Left ventricle myocardium superior (tissue), 1 donor: ENCODE measurements around the gene CFAP97D2. TPM values are rescaled to one million over a fixed set of nuclear protein-coding genes. Genes with fewer than 3 reads are reported as not detected.
"Not testable (repeated sequence)": the region's sequence is repeated elsewhere in the genome, so short reads cannot be mapped to it uniquely, and the experiment has no call there.

ENCODE experiments used
- ATAC-seq: fragments of 200-7000 bp; cut with Tn5 transposase; one replicate; pipeline ENCODE4 v1.9.1; 2020; ENCODE audit warnings: mild to moderate bottlenecking, moderate library complexity
- DNase-seq: peaks from one replicate; pipeline ENCODE4 v3.0.0-alpha.2; 2020
- intact Hi-C: fragments of 100-400 bp; cut with micrococcal nuclease; formaldehyde crosslinking; loops from one replicate; pipeline ENCODE4 v1.11.0; 2022
- total RNA-seq: library from RNA; stranded (reverse); fragmentation: NEBNext Ultra II Directional; extraction: Animal tissue kit (Norgen Biotek cat#: 25700); gene quantifications from one replicate; pipeline ENCODE4 v1.2.1, GENCODE V29; 2021
- donor health status: DM: no; HTN: yes; CAD: no; lungs with severe emphysema.

Gene CFAP97D2
- total RNA-seq, 1 donor from 2014 or later, result not detected

DNA sequence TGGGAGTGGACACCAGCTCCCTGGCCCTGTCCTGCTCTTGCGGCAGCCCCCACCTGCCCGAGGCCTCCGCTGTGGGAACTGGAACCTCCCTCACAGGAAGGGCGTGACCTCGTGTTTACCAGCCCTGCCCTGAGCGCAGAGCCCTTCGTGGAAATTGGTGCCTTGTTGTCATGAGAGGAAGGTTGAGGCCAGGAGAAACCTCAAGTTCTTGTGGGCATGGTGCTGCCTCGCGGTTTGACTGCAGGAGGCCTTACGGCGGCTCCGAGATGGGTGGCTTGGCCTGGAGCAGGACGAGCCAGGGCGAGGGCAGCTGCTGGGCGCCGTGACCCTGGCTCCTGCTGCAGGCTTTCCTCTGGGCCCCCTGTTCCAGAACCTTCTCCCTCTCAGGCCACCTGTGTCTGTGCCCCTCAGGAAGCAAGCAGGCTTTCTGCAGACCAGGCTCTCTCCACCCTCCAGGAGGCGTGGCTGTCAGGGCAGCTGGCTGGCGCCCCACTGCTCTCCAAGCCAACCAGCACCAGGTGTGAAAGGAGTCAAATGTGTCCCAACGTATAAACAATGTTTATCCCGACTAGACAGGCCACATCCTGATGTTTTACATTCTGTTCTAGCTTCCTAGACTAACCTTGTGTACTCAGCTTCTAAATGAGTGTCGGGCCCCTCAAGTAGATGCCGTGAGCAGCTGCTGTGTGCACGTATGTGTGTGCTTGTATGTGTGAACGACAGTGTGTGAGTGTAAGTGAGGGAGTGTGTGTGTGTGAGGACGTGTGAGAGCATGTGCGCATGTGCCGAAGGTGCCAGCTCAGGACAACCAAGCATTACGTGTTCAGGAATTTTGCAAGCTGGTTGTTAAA is 36.2 kb upstream of the CFAP97D2 start:
- DNase-seq, result no peak
- peak; percentile 65 for ATAC-seq
- intact Hi-C loops, result no loop called here

DNA sequence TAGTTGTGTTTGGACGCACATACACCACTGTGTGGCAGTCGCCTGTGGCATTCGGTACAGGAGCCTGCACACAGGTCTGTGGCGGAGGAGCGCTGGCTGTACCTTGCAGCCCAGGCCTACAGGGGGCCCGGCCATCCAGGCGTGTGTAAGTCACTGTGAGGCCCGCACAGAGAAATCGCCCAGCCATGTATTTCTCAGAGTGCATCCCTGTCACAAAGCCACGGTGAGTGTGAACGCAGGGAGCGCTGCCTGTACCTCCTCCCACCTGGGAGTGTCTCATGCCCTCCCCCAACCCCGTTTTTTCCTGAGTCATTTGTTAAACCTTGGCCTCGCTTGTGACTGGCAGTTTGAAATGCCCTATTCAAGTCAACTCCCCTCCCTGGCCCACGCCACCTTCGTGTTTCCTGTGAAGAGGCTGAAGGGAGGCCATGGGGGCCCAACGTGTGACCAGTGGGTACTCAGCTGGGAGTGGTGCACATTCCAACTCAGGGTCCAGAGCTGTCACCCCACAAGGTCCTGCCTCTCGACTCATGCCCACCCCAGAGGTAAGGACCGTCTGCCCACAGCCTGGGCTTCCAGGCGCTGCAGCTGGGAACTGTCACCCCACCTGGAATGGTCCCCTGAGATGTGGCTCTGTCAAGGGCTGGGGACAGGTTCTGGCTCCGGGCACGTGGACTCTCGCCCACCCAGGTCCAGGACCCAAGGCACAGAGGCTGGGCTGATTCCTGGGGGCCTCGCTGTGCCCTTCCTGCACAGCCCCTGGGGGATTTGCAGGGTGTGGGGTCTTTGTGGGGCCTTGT is 35.1 kb upstream of the CFAP97D2 start:
- intact Hi-C loops, result no loop called here
- ATAC-seq, result no peak

DNA sequence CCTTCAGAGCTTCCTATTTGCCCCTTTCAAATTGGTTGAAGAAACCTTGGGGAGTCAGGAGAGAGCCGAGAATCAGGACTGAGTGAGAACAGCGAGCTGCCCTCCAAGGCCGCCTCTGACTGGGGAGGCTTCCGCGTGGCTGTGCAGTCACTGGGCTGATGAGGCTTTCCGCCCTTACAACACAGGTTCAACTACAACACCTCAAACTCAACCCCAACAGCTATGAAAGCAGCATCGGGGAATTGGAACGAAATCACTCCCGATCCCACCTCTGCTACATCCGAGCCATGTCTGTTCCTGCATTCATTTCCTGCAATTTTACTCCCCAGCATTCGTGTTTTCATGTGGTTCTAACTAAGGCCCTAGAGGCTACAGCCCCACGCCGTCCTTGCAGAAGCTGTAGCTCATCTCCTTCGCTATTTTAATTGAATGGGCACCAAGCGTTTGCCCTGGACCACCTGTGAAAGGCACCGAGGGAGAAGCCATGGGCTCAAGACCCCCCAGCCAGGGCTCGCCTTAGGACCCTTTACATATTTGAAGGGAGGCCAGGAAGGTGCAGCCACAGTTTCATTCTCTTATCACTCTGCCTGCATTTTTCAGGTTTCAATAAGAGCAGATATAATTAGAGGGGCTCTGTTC is 34.3 kb upstream of the CFAP97D2 start:
- intact Hi-C loops, result no loop called here

More for the DNA sequence above, 35.1 kb upstream of the CFAP97D2 start:
- no peak for DNase-seq

DNA sequence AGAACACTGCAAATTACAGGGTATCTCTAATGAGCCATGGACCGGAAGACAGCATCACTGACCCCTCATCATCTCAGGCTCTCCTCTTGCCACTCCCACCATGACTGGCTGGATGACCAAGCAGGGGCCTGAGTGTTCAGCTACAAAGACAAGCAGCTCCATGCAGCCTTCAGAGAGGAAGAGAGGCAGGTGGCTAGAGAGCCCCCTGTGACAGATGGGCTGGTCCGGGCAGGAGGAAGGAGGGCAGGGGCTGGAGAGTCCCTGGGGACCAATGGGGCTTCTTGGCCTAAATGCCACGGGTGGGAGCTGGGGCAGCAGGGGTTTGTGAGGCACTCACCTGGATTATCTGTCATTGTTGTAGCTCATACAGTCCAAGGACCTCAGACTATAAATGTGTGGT is 33.8 kb upstream of the CFAP97D2 start:
- ATAC-seq, result no peak
- no peak for DNase-seq
- intact Hi-C loops, result no loop called here

More for the DNA sequence above, 34.3 kb upstream of the CFAP97D2 start:
- DNase-seq (no peak), ATAC-seq (no peak)

DNA sequence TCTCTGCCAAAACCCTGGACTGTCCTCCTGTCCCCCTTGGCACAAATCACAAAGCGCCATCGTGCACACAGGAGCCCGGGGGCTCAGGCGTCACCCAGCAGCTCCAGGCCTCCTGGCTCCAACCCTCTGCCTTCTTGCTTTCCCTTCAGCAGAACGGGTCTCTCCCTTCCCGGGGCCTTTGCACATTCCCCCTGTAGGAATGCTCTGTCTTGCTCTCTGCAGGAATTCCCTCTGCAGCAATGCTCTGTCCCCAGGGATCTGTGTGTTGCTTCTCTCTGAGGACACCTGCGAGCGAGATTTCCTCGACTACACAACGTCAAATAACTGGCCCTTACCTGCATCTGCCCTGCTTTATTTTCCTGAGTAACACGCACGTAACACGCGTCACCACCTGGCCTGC is 33.3 kb upstream of the CFAP97D2 start:
- DNase-seq (no peak), ATAC-seq (no peak)
- intact Hi-C loops, result no loop called here

DNA sequence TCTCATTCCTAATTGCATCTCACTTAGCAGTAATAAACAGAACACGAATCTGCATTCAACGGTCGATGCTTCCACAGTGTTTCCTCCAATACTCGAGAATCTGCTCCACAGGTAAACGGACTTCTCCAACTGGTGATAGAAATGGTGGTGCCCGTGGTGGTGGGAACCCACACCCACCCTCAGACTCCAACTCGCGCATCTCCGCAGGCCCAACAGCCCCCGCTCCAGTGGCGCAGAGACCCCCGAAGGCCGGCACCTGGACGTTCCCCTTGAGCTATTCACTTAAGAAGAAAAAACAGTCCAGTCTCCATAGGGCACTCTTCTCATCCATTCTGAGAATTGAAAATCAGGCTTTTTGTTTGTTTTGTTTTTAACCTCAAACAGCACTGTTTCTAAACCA is 32.9 kb upstream of the CFAP97D2 start:
- intact Hi-C loops, result no loop called here
- ATAC-seq, result no peak
- DNase-seq, result no peak

DNA sequence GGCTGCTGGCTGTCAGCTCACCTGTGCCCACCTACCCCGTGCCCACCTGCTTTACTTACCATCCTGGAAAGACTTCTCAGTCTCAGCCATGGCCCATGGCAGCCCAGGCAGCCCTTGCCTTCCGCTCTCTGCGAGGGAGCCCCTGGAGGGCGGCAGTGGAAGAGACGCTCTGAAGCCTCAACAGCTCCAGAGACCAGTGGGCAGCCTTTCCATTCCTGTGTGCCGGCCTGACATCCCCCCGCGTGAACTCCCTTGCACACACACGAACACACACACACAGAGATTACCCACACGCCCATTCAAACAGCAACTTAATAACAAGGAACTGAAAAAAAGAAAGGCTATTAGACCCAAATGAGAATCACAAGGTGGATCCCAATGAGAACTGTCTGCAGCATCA is 32.4 kb upstream of the CFAP97D2 start:
- ATAC-seq, result no peak
- intact Hi-C loops, result no loop called here
- no peak for DNase-seq

DNA sequence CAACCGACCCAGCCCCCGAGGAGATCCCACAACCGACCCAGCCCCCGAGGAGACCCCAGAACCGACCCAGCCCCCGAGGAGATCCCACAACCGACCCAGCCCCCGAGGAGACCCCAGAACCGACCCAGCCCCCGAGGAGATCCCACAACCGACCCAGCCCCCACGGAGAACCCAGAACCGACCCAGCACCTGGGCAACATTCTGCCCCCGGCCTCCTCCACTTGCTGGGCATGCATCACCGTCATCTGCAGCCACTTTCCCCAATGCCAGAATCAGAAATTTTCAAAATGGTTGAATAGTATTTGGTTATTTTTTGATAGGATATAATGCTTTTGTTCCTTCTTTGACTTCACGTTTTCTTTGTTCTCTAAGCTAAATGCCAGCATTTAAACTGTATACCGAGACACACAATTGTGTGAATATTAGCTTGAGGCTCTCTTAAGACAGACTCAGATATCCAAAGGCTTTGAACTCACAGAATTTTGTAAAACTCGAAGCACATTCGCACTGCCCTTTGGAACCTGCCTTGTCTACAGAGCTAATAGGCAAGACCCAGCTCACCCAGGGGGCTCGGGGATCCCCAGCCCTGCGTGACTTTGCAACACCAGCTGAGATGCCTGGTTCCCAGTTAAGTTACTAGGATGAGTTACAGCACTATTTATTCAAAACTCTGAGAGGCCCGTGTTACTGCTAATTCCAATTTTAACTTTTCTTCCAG is 31.1 kb upstream of the CFAP97D2 start:
- no peak for DNase-seq
- ATAC-seq, result no peak
- intact Hi-C loops, result no loop called here

DNA sequence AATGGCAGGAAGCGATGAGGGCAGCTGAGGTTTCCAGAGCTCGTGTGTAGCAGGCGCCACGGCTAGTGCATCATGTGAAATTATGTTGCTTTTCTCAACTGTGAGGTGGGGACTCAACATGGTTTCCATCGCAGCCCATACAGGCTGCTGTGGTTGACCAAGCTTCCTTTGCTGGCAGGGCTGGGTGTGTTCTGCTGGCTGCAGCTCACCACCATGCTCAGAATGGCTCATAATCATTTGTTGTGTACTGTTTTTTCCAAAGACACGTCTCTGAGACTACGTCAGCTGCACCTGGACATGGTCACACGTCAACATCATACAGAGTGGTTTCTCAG is 30.6 kb upstream of the CFAP97D2 start:
- intact Hi-C loops, result no loop called here
- DNase-seq (no peak), ATAC-seq (peak; percentile 24)

DNA sequence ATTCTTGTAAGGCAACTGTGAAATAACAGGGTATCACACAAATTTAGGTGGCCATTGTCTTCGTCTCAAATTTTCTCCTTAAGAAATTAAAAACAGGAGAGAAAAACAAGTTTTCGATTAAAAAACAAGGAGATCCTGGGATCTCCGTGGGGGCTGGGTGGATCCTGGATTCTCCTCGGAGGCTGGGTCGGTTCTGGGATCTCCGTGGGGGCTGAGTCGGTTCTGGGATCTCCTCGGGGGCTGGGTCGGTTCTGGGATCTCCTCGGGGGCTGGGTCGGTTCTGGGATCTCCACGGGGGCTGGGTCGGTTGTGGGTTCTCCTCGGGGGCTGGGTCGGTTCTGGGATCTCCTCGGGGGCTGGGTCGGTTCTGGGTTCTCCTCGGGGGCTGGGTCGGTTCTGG is 30.2 kb upstream of the CFAP97D2 start:
- ATAC-seq, DNase-seq, intact Hi-C loops: not testable (repeated sequence)

DNA sequence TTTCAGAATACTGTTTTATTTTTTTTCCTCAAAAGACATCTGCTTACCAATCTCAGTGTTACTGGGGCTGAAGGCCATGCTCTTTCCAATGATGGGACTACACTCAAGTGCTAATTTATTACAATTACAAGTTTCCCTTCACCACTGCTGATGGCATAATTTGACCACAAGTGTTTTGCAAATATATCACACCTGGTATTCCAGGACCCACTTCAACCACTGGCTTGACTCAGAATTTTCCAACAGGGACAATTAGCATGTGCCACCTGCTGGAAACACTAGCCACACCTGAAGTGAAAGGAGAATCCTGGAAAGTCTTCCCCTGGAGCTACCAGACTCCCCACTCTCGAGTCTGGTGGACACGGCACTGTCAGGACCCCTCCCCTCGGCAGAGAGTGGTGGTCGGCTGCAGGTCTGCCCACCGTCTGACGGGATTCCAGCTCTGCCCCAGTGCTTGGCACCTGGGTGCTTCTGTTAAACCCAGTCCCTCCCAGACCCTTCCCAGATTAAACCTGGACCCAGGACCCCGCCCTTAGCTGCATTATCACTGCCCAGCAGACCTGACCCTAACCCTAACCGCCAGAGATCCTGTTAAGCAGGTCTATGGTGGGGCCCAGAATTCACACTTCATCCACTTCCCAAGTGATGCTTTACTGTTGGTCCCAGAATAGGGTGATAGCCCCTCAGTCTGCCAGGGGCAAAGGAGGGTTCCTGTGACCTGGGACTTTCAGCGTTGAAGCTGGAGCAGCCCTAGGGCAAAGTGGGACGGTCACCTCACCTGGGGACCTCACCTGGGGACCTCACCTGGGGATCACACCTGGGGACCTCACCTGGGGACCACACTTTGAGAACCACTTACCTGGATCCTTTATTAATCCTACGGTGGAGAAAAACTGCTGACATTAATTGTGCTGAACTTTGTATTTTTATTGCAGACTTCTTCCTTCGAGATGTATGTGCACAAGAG is 29.0 kb upstream of the CFAP97D2 start:
- ATAC-seq (no peak), DNase-seq (no peak)
- intact Hi-C loops, result no loop called here

DNA sequence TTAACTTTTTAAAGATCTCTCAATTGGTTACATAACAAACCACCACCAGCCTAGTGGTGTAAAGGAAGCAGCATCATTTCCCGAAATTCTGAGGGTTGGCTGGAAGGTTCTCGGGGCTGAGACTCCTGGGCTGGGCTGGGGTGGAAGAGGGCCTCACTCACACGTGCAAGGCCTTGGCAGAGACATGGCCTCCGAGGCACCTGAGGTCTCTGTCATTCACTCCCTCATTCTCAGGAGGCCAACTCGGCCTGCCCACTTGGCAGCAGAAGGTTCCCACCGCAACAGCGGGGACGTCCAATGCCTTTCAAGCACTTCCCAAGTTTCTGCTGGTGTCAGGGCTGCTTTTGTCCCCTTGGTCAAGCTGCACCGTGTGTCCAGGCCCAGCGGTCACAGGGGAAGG is 28.0 kb upstream of the CFAP97D2 start:
- intact Hi-C loops, result no loop called here
- no peak for DNase-seq
- ATAC-seq, result no peak

DNA sequence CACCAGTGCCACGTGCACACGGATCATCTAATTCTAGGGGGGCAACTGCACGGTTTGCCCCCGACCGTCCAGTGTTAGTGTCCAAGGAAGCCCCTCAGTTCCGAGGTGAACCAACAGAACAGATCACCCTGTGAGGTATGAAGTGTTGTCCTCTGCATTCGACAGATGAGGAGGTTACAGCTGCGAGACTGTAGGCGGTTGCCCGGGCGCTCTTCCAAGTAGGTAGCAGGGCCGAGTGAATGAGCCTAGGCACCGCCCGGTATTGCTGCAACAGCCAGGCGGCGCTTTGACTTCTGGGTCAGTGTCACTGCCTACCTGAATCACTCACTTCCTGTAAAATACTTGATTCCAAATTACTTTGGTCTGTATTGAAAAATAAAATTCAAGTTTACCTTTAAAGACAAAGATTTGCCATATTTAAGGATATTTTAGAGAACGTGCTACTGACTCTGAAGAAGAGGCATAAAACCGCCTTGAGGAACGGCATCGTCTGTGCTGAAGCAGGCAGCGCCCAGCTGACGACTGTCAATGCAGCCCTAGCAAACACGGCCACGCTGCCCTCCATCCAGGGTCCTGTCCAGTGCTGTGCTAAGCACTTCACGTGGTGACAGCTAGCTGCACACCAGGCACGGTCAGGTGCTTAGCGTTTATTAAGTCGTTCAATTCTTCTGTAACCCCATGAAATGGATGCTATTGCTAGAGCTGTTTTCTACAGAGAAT is 27.3 kb upstream of the CFAP97D2 start:
- peak; percentile 65 for ATAC-seq
- DNase-seq, result no peak
- intact Hi-C loops, result no loop called here

DNA sequence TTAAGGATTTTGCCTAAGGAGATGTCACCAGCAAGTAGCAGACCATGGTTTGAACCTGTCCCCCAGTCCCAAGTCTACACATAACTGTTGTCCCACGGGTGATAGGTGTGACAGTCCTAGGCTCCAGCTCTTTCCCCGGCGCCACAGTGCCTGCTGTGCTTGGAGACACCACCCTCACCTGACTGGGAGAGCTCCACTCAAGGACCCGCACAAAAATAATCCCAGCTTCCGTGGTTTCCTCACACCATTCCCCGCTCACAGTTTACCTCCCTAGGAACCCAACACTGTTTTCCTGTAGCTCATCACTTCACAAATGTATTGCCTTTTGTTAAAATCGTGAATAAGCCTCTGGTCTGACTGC is 26.8 kb upstream of the CFAP97D2 start:
- DNase-seq (no peak), ATAC-seq (no peak)
- intact Hi-C loops, result no loop called here

DNA sequence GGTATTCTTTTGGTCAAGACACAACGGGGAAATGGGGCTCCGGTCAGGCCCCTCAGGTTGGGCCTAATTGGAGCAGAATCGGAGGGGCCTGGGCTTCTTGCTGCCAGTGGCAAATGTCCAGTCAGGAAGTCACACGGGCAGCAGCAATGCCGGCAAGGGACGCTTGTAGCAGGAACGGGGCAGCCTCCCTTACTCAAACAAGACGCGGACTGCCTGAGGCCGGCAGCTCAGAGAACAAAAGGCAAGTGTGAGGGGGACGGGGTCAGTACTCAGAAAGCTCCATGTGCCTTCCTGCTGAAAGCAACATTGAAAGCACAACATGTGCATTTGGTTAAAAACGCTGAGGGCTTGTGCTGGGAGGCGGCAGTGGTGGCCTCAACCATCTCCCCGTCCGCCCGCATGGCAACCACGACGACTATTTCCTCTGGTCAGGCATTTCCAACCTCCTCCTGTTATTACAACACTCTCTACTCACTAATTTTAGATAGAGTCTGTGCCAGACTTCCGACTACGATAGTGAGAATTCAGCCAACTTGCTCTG is 26.2 kb upstream of the CFAP97D2 start:
- intact Hi-C loops, result no loop called here
- DNase-seq (no peak), ATAC-seq (no peak)

DNA sequence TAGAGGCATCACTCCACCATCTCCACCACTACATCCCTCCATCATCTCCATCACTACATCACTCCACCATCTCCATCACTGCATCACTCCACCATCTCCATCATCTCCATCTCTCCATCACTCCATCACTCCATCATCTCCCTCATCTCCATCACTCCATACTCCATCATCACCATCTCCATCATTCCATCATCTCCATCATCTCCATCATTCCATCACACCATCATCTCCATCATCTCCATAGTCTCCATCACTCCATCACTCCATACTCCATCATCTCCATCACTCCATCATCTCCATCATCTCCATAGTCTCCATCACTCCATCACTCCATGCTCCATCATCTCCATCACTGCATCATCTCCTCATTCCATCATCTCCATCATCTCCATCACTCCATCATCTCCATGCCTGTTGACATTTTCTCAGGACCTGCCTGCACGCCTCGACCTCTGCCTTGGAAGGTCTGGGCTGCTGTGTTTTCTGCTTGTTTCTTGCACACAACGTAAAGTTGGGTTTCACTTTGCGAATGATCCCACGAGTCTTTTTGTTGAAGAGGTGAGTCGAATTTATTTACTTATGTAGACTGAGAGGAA is 25.5 kb upstream of the CFAP97D2 start:
- no peak for DNase-seq
- ATAC-seq, result no peak
- intact Hi-C loops, result no loop called here

DNA sequence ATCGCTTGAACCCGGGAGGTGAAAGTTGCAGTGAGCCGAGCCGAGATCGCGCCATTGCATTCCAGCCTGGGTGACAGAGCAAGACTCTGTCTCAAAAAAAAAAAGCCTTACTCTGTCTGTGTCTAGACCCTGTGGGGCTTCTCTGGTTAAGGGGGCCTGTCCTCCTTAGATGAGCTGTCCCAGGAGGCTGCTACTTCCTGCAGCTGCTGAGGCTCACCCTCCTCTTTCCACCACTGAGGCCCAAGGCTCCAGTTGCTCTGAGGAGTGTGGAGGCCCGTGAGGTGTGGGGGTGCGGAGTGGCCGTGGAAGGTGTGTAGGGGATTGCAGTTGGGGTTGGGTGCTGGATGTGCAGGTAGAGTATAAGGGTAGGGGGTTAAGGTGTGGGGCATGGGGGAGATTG is 24.6 kb upstream of the CFAP97D2 start:
- ATAC-seq (no peak), DNase-seq (no peak)
- intact Hi-C loops, result no loop called here
